RWPE1 (cell line): ENCODE data around the gene C19orf12.

Experiments used
- CTCF ChIA-PET: fragments of 350-600 bp; sonication (Branson Sonifier 250); formaldehyde crosslinking; extraction: SDS; loops from one replicate; lab custom pipeline; 2021; lab: Yijun Ruan, JAX
- POLR2A ChIA-PET: fragments of 400-600 bp; formaldehyde crosslinking; extraction: SDS; loops from one replicate; lab custom pipeline; 2020; ENCODE audit warnings: antibody characterized with exemption; ENCODE audit not compliant: low non-redundant PET; lab: Yijun Ruan, JAX
- DNase-seq: peaks from one replicate; pipeline ENCODE4 v3.0.0; 2012; ENCODE audit warnings: low spot score
- H3K27ac ChIP-seq: fragments of 450-650 bp; 2 replicates; pipeline ENCODE4 v1.5.1; 2017
- CTCF ChIP-seq: fragments of 450-650 bp; conservative IDR thresholded peaks from 2 replicates; pipeline ENCODE4 v1.5.1; 2017; ENCODE audit warnings: low read depth, mild to moderate bottlenecking

The C19orf12 gene

GRCh38 chr19:29686285-29686805 is 28.7 kb downstream of the C19orf12 start:
- CTCF ChIA-PET, result interaction anchor here (1.1 to 1.8 kb wide), 2 partner anchors 76 to 79 kb away, joined by 3 to 7 read pairs; no protein-coding TSS in a partner anchor
- no peak for DNase-seq
- no peak overlapping the region for H3K27ac ChIP-seq
- no peak for TF ChIP-seq CTCF
- POLR2A ChIA-PET, result interaction anchor here (0.6 to 0.9 kb wide), 2 partner anchors 14 to 16 kb away, joined by 3 to 4 read pairs; no protein-coding TSS in a partner anchor

DNA sequence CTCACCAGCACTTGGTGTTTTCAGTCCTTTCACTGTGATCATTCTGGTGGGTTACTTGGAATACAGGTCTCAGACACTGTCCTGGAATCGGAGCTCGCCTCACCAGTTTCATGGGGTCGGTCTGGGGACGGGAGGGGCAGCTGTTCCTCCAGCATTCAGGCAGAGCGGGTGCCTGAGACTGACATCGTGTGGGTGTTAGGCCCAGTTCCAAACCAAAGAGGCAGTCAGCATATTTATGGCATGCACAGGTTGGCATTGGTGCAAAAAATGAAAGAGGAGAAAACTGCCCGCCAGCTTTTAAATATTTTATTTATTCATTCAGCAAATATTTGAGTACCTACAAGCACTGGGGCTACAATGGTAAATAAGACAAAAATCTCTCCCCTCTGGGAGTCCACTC is 29.7 kb downstream of the C19orf12 start:
- POLR2A ChIA-PET, result interaction anchor here (0.9 kb wide), 1 partner anchor 13 kb away, joined by 3 read pairs; no protein-coding TSS in a partner anchor
- TF ChIP-seq CTCF, result no peak
- DNase-seq, result no peak
- CTCF ChIA-PET, result no interaction called here
- H3K27ac ChIP-seq, result peak overlapping the region; percentile 20

GRCh38 chr19:29683009-29683408 is 32.1 kb downstream of the C19orf12 start:
- no peak for DNase-seq
- TF ChIP-seq CTCF, result no peak
- POLR2A ChIA-PET, result no interaction called here
- no peak overlapping the region for H3K27ac ChIP-seq
- CTCF ChIA-PET, result no interaction called here

DNA sequence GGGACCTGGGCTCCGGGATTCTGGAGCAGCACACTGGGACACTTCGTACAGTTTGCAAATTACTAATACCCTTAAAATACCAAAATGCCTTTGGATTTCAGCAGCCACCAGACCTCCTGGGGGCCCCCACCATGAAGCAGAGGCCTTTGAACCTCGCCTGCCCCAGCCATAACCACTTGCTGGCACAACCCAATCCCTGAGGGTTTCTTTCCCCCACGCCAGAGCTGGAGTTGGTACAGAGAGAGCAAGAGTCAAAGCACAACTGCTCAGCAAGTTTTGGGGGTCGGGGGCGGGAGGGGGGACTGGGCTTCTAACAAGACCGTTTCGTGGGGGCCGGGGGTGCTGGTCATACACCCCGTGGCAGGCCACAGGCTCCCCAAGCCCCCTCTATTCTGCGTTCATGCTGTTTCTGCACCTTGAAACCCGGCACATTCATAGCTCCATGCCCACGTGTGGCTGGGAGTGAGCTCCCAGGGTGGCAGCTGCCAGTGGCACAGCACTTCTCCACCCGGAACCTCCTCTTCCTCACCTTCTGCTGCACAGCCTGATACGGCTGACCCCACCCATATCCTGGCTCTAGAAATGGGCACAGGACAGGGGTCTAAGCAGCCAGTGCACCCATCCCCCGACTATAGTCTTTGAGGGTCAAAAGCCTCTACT is 32.7 kb downstream of the C19orf12 start:
- ChIA-PET CTCF (interaction anchor here (0.9 kb wide), 1 partner anchor 72 kb away, joined by 3 read pairs; no protein-coding TSS in a partner anchor), POLR2A (no interaction called here)
- H3K27ac ChIP-seq, result no peak overlapping the region
- no peak for TF ChIP-seq CTCF
- no peak for DNase-seq

- TF ChIP-seq CTCF, result no peak
- H3K27ac ChIP-seq, result no peak overlapping the region
- ChIA-PET CTCF (interaction anchor here (0.9 kb wide), 1 partner anchor 71 kb away, joined by 3 read pairs; no protein-coding TSS in a partner anchor), POLR2A (no interaction called here)
- DNase-seq, result no peak
Measured at GRCh38 chr19:29681422-29682235, 33.4 kb downstream of the C19orf12 start.

- no peak for TF ChIP-seq CTCF
- CTCF ChIA-PET, result no interaction called here
- DNase-seq, result no peak
- no peak overlapping the region for H3K27ac ChIP-seq
- POLR2A ChIA-PET, result no interaction called here
Measured at GRCh38 chr19:29680937-29681336, 34.1 kb downstream of the C19orf12 start.
